Stimulated activated naive CD8-positive, alpha-beta T cell treated with anti-CD3 and anti-CD28 coated beads, Interleukin-15, amount 100 ng/mL, for 72 hours (primary cell): Measurements from ENCODE around the gene LRRC45.

Source experiments
- ATAC-seq: fragments of 150-1000 bp; cut with Tn5 transposase; 2 replicates; pipeline ENCODE4 v1.10.0; 2021; ENCODE audit warnings: mild to moderate bottlenecking, moderate library complexity
- DNase-seq, 2 donors: peaks; one replicate each; pipeline ENCODE4 v3.0.0; 2021 to 2022
- H3K27ac Mint-ChIP-seq, 2 donors: one replicate each; pipeline ENCODE4 v1.8.0; 2022; ENCODE audit warnings: mild to moderate bottlenecking in 2 of 2, mixed read lengths in 2 of 2, moderate library complexity in 2 of 2
- H3K27me3 Mint-ChIP-seq: one replicate; pipeline ENCODE4 v1.8.0; 2022; ENCODE audit warnings: mixed read lengths
- H3K4me1 Mint-ChIP-seq: one replicate; pipeline ENCODE4 v1.8.0; 2022; ENCODE audit warnings: mild to moderate bottlenecking, mixed read lengths
- H3K4me3 Mint-ChIP-seq, 2 donors: one replicate each; pipeline ENCODE4 v1.8.0; 2022; ENCODE audit warnings: mild to moderate bottlenecking in 2 of 2, mixed read lengths in 2 of 2, moderate library complexity in 1 of 2
- H3K9me3 Mint-ChIP-seq, 2 donors: one replicate each; pipeline ENCODE4 v1.8.0; 2022; ENCODE audit warnings: mixed read lengths in 2 of 2

Gene LRRC45

GRCh38 chr17:81990836-81991683 lies 32.0 kb upstream of the LRRC45 start:
- H3K4me1 Mint-ChIP-seq, result peaks cover 24% of the 10 kb centered on the region
- no peaks in the 10 kb centered on the region for H3K27me3 Mint-ChIP-seq
- H3K27ac Mint-ChIP-seq, result peak overlapping the region in 1 of 2 donors; percentile 27
- ATAC-seq (peak; percentile 22), DNase-seq (no peak)
- H3K4me3 Mint-ChIP-seq, result no peak overlapping the region
- H3K9me3 Mint-ChIP-seq, result no peaks in the 10 kb centered on the region

- peaks cover 19% of the 10 kb centered on the region for H3K4me1 Mint-ChIP-seq
- H3K4me3 Mint-ChIP-seq, result no peak overlapping the region
- H3K9me3 Mint-ChIP-seq, result no peaks in the 10 kb centered on the region
- ATAC-seq (no peak), DNase-seq (no peak)
- H3K27ac Mint-ChIP-seq, result peak overlapping the region in 1 of 2 donors; percentile 27
- H3K27me3 Mint-ChIP-seq, result no peaks in the 10 kb centered on the region
Observed at GRCh38 chr17:81991684-81992305, 31.3 kb upstream of the LRRC45 start.

GRCh38 chr17:81992306-81993102 lies 30.6 kb upstream of the LRRC45 start:
- no peak overlapping the region for H3K27ac Mint-ChIP-seq
- peaks cover 17% of the 10 kb centered on the region for H3K4me1 Mint-ChIP-seq
- no peaks in the 10 kb centered on the region for H3K27me3 Mint-ChIP-seq
- DNase-seq (no peak), ATAC-seq (no peak)
- H3K4me3 Mint-ChIP-seq, result no peak overlapping the region
- no peaks in the 10 kb centered on the region for H3K9me3 Mint-ChIP-seq

GRCh38 chr17:81993729-81994592 lies 29.1 kb upstream of the LRRC45 start:
- no peak for ATAC-seq
- peaks cover 17% of the 10 kb centered on the region for H3K4me1 Mint-ChIP-seq
- H3K27me3 Mint-ChIP-seq, result no peaks in the 10 kb centered on the region
- no peak for DNase-seq
- H3K4me3 Mint-ChIP-seq, result no peak overlapping the region
- peak overlapping the region in 1 of 2 donors; percentile 80 for H3K27ac Mint-ChIP-seq
- no peaks in the 10 kb centered on the region for H3K9me3 Mint-ChIP-seq

GRCh38 chr17:81994593-81995462 lies 28.3 kb upstream of the LRRC45 start:
- H3K27ac Mint-ChIP-seq, result no peak overlapping the region
- no peaks in the 10 kb centered on the region for H3K9me3 Mint-ChIP-seq
- H3K4me3 Mint-ChIP-seq, result no peak overlapping the region
- peak; percentile 26 for ATAC-seq
- H3K27me3 Mint-ChIP-seq, result no peaks in the 10 kb centered on the region
- DNase-seq, result no peak
- peaks cover 11% of the 10 kb centered on the region for H3K4me1 Mint-ChIP-seq

GRCh38 chr17:81995463-81996231 lies 27.5 kb upstream of the LRRC45 start:
- Mint-ChIP-seq H3K9me3 (no peaks in the 10 kb centered on the region), H3K27me3 (no peaks in the 10 kb centered on the region), H3K4me3 (no peak overlapping the region), H3K27ac (peak overlapping the region in 1 of 2 donors; percentile 27), H3K4me1 (peaks cover 9% of the 10 kb centered on the region)
- ATAC-seq (no peak), DNase-seq (no peak)

- no peak overlapping the region for H3K27ac Mint-ChIP-seq
- peaks cover 5% of the 10 kb centered on the region for H3K4me1 Mint-ChIP-seq
- no peaks in the 10 kb centered on the region for H3K27me3 Mint-ChIP-seq
- ATAC-seq (peak; percentile 24), DNase-seq (no peak)
- no peak overlapping the region for H3K4me3 Mint-ChIP-seq
- no peaks in the 10 kb centered on the region for H3K9me3 Mint-ChIP-seq
Observed at GRCh38 chr17:81996232-81996756, 26.8 kb upstream of the LRRC45 start.

- ATAC-seq (no peak), DNase-seq (no peak)
- Mint-ChIP-seq H3K27me3 (no peaks in the 10 kb centered on the region), H3K9me3 (no peaks in the 10 kb centered on the region), H3K4me1 (no peaks in the 10 kb centered on the region), H3K4me3 (no peak overlapping the region), H3K27ac (no peak overlapping the region)
Observed at GRCh38 chr17:81996757-81997441, 26.2 kb upstream of the LRRC45 start.

GRCh38 chr17:81998212-81998611 lies 24.9 kb upstream of the LRRC45 start:
- DNase-seq, result no peak
- H3K4me3 Mint-ChIP-seq, result no peak overlapping the region
- H3K9me3 Mint-ChIP-seq, result no peaks in the 10 kb centered on the region
- no peak for ATAC-seq
- no peak overlapping the region for H3K27ac Mint-ChIP-seq
- no peaks in the 10 kb centered on the region for H3K4me1 Mint-ChIP-seq
- no peaks in the 10 kb centered on the region for H3K27me3 Mint-ChIP-seq

- Mint-ChIP-seq H3K27me3 (no peaks in the 10 kb centered on the region), H3K4me1 (no peaks in the 10 kb centered on the region), H3K9me3 (no peaks in the 10 kb centered on the region), H3K27ac (no peak overlapping the region), H3K4me3 (no peak overlapping the region)
- ATAC-seq (no peak), DNase-seq (no peak)
Observed at GRCh38 chr17:81998691-81999438, 24.2 kb upstream of the LRRC45 start.

- DNase-seq, result no peak
- Mint-ChIP-seq H3K9me3 (no peaks in the 10 kb centered on the region), H3K4me1 (no peaks in the 10 kb centered on the region), H3K27ac (no peak overlapping the region), H3K4me3 (no peak overlapping the region), H3K27me3 (no peaks in the 10 kb centered on the region)
- ATAC-seq, result no peak
Observed at GRCh38 chr17:81999587-81999975, 23.5 kb upstream of the LRRC45 start.

GRCh38 chr17:81999976-82000802 lies 22.9 kb upstream of the LRRC45 start:
- no peak overlapping the region for H3K27ac Mint-ChIP-seq
- peak; percentile 39 for ATAC-seq
- no peaks in the 10 kb centered on the region for H3K27me3 Mint-ChIP-seq
- H3K4me1 Mint-ChIP-seq, result no peaks in the 10 kb centered on the region
- no peak for DNase-seq
- no peaks in the 10 kb centered on the region for H3K9me3 Mint-ChIP-seq
- H3K4me3 Mint-ChIP-seq, result no peak overlapping the region
